Diencephalon (tissue), 1 donor: Measurements from ENCODE around the gene PPP1R15B. TPM values are rescaled to one million over a fixed set of nuclear protein-coding genes. Genes with fewer than 3 reads are reported as not detected.

Source experiments
- small RNA-seq: library from RNA; depleted of rRNA; stranded (forward); fragments of <200 nt; gene quantifications from one replicate; pipeline ENCODE3, GENCODE V24; 2014
- total RNA-seq: library from RNA; depleted of rRNA; stranded (reverse); fragments of >200 nt; gene quantifications from one replicate; pipeline ENCODE4 v1.2.3, GENCODE V29; 2014

Gene PPP1R15B
- 44.5 TPM for total RNA-seq

DNA sequence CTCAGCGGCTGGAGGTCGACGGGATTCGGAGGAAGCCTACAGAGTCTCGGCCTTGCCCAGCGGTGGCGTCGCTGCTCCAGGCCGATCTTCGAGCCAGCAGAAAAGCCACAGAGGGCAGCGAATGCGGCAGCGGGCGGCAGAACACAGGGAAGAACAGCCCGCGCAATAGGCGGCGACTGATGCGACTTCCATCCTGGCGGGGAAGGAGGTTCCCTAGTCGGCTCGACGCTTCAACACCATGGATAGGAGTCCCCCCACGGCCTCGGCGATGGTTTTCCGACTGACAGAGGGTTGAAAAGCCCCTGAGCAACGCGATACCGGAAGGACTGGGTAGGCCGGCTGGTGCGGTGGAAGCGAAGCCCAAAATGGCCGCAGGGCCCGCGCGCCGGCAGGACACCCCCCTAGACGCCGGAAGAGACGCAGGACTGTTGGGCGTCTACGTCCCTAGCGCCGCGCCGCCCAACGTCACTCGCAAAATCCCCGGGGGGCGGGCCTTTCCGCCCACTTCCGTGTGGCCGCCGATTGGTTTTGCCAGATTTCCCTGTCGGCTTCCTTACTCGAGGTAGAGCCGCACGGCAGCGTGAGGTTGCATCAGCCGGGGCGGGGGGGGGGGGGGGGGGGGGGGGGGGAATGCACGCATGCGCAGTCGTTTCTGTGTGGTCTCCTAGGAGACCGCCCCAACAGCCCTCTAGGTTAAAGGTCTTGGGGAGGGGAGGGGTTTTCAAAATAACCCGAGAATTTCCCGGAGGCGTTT, at the start of gene PPP1R15B:
TSS of gene PPP1R15B (minus strand) at position 367 of the 754 bp plus-strand sequence. CDS start 406 bp downstream, outside the sequence.

DNA sequence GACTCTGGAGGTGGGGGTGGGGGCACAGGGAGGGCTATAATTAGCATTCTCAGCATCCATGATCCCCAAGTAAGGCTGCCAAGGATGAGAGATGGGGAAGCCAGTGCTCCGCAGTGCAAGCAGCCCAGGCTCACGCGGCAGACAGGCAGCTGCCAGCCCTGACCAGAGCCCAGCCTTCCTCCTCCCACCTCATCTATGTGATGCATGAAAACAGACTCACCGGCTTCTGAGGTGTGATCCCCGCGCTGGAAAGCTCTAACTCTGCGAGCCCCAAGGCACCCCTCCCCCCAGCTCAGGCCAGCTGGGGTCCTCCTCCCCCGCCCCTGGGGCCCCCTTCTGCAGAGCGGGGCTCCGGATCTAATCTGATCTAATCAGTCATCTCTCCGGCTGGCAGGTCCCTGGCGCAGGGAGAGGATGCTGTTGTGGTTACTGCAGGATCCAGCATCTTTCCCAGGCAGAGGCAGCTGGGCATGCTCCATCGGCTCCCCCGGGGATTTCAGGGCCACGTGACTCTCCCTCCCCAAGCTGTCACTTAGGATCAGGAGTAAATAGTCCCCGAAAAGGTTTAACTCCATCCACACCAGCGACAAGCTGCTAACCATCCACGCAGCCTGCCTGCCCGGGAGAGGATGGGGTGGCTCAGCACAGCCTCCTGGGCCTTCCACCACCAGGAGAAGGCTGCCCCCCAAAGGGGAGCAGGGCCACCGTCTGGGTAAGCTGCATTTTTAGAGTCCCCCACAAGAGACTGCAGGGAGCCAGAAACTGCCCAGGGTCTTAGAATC, 52.0 kb downstream of the PPP1R15B start, which contains the start of gene PLEKHA6:
TSS of gene PLEKHA6 (minus strand) at position 456 of the 782 bp plus-strand sequence. CDS start 86,202 bp downstream, outside the sequence.

Small RNA genes within 50 kb of the gene (small RNA-seq; reads per million reads assigned to genes)
- gene AL606489.2: not detected

Other genes with a start within 250 kb of the PPP1R15B start
- not detected for gene REN, start 245.5 kb downstream of the PPP1R15B start, total RNA-seq
- not detected for gene KISS1, start 215.3 kb downstream of the PPP1R15B start, total RNA-seq
- 5.5 TPM for gene GOLT1A, start 197.8 kb downstream of the PPP1R15B start, total RNA-seq
- 23.1 TPM for gene PLEKHA6, start 51.9 kb downstream of the PPP1R15B start, total RNA-seq
- gene PIK3C2B, start 83.0 kb upstream of the PPP1R15B start, total RNA-seq: 24.9 TPM
- 68.7 TPM for gene MDM4, start 104.6 kb upstream of the PPP1R15B start, total RNA-seq